ENCODE results near the gene EDN2. TPM values are rescaled to one million over a fixed set of nuclear protein-coding genes. Genes with fewer than 3 reads are reported as not detected.

Gene EDN2
- total RNA-seq, 2 donors from 2014 or later: 0.78 TPM; not detected in 1

DNA sequence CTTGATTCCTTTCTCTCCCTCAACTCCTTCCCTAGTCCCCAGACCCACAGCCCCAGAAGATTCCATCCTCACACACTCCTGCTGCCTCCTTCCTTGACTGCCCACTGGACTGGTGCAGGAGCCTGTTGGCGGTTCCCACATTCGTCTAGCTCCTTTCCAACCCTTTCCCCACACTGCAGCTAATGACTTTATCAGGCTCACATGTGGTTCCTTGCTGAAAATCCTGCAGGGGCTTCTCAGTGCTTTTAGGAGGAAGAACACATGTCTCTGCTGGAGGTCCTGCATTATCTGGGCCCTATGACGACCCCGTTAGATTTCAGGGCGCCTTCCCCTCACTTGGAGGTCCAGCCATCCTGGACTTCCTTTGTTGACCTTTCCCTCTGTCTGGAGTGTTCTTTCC is 50.2 kb downstream of the EDN2 start:
- Histone ChIP-seq H3K27me3 (no peaks in the 10 kb centered on the region), H3K36me3 (no peaks in the 10 kb centered on the region), H3K4me1 (peaks cover 7 to 47% of the 10 kb centered on the region in 2 donors), H3K27ac (no peak overlapping the region), H3K9me3 (no peaks in the 10 kb centered on the region), H3K4me3 (no peak overlapping the region)
- DNase-seq (ENCODE audit: low spot score): no peak
- TF ChIP-seq, protein P1, sequence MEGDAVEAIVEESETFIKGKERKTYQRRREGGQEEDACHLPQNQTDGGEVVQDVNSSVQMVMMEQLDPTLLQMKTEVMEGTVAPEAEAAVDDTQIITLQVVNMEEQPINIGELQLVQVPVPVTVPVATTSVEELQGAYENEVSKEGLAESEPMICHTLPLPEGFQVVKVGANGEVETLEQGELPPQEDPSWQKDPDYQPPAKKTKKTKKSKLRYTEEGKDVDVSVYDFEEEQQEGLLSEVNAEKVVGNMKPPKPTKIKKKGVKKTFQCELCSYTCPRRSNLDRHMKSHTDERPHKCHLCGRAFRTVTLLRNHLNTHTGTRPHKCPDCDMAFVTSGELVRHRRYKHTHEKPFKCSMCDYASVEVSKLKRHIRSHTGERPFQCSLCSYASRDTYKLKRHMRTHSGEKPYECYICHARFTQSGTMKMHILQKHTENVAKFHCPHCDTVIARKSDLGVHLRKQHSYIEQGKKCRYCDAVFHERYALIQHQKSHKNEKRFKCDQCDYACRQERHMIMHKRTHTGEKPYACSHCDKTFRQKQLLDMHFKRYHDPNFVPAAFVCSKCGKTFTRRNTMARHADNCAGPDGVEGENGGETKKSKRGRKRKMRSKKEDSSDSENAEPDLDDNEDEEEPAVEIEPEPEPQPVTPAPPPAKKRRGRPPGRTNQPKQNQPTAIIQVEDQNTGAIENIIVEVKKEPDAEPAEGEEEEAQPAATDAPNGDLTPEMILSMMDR (IDR thresholded peaks at IDR 0.05): no peak

DNA sequence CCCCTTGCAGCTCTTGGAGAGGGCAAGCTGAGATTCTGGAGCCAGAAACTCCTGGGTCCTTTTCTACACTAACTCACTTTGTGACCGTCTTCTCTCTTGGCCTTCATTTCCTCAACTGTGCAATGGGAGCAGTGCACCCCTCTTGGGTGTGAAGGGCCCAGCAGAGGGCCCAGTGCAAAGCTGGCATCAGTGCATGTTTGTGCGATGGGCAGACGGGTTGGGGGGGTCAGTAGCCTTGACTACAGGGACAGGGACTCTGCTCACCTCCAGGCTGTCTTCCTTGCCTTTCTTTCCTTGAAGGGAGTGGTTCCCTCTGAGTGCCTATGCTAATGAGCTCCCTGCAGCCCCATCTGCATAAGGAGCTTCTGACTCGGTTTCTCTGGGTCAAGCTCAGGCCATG is 51.0 kb downstream of the EDN2 start:
- H3K4me1 ChIP-seq: peaks cover 7 to 47% of the 10 kb centered on the region in 2 donors
- TF ChIP-seq, protein P1 (IDR thresholded peaks at IDR 0.05): no peak
- H3K9me3 ChIP-seq: no peaks in the 10 kb centered on the region
- H3K27me3 ChIP-seq: no peaks in the 10 kb centered on the region
- H3K36me3 ChIP-seq: no peaks in the 10 kb centered on the region
- H3K27ac ChIP-seq: peak overlapping the region; percentile 66 to 77
- no peak for DNase-seq (ENCODE audit: low spot score)
- H3K4me3 ChIP-seq: no peak overlapping the region

DNA sequence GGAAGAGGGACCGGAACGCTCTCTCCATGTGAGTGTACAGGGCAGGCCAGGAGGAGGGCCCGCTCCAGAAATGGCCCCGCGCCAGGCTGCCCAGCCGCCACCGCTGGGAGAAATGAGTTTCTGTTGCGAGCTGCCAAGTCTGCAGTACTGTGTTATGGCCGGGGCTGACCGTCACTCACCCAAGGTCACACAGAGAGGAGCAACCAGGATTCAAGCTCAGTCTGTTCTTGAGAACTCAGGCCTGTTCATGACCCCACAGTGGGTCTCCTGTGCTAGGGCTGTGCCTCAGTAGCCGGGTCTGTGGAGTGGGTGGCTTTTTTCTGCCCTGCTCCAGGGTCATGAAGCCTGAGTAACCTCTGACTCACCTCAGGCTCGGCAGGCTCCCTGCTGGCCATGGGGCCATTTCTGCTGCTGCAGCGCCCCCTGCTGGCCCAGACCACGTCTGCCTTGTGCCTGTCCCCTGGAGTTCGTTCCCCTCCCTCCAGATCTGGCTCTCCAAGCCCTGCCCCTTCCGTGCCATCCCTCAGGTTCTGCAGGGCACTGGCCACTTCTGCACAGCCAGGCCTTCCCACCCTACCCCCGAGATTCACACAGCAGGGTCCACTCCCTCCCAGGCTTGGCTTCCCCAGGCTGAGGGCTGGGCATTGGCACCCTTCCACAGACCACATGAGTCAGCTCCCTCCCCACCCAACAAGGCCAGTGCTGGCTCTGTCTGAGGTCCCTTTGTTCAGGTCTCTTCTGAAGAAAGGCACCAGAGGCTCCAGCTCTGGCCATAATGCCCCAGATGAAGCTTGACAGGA is 51.8 kb downstream of the EDN2 start:
- H3K27me3 ChIP-seq: no peaks in the 10 kb centered on the region
- peak overlapping the region; percentile 66 to 77 for H3K27ac ChIP-seq
- no peaks in the 10 kb centered on the region for H3K36me3 ChIP-seq
- H3K9me3 ChIP-seq: no peaks in the 10 kb centered on the region
- no peak overlapping the region for H3K4me3 ChIP-seq
- peaks cover 7 to 47% of the 10 kb centered on the region in 2 donors for H3K4me1 ChIP-seq
- TF ChIP-seq, protein P1 (IDR thresholded peaks at IDR 0.05): peak; percentile 88 to 96
- DNase-seq (ENCODE audit: low spot score): peak; percentile 94

DNA sequence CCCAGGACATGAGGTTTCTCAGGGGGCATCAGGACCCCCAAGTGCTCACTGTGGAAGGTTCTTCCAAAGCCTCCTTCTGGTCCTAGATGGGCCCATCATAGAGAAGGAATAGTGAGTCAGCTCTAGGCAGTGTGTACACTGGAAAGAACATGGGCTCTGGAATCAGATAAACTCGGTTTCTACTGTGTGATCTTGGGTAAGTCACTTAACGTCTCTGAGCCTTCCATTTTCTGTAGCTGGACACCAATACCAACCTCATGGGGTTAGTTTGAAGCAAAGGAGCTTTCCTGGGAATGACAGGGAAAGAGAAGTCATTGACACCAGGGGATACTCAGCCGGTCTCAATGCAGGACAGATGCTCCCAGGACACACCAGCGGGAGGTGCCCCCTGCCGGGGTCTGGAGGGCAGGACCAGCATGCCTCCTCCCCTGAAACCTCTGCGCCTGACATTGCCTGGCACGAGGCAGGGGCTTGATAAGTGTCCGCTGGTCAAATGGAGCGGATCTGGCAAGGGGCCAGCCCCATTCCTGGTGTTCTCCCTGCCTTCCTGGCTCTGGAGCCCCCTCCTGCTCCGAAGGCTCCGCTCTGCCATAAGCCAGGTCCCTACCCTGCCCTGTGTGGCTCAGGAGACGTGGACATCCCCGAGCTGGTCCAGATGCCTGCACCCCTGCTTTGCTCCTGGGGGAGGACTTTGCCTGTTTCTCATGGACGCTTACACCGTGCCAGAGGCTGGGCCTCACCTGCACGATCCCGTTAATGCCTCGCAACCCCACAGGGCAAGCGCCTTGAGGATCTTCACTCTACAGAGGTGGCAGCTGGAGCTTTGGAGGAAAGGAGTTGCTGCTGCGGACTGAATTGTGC is 52.8 kb downstream of the EDN2 start:
- no peaks in the 10 kb centered on the region for H3K27me3 ChIP-seq
- peak overlapping the region; percentile 66 to 77 for H3K27ac ChIP-seq
- H3K4me1 ChIP-seq: peaks cover 7 to 47% of the 10 kb centered on the region in 2 donors
- H3K4me3 ChIP-seq: no peak overlapping the region
- no peaks in the 10 kb centered on the region for H3K36me3 ChIP-seq
- H3K9me3 ChIP-seq: no peaks in the 10 kb centered on the region
- DNase-seq (ENCODE audit: low spot score): no peak
- TF ChIP-seq, protein P1 (IDR thresholded peaks at IDR 0.05): peak in 1 of 2 donors; percentile 13

DNA sequence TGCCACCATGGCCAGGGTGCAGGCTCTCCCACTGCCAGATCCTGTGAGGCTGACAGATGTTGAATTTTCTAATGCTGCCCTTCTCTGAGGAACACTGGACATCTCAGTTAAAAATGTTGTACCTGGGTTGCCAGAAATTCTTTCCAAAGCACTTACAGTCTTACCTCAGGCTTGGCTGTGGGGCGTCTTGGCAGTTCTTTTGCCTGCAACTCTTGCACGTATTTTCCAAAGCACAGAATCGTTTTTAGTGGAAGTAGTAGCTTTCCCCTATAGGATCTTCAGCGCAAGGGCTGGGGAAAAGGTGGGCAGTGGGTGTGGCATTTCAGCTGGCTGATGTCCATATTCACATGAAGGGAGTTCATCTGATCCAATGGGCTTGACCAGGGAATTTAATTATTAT is 53.9 kb downstream of the EDN2 start:
- H3K27ac ChIP-seq: no peak overlapping the region

More for the DNA sequence above, 53.9 kb downstream of the EDN2 start:
- Histone ChIP-seq H3K9me3 (no peaks in the 10 kb centered on the region), H3K36me3 (no peaks in the 10 kb centered on the region), H3K4me3 (no peak overlapping the region), H3K27me3 (no peaks in the 10 kb centered on the region), H3K4me1 (peaks cover 7 to 35% of the 10 kb centered on the region in 2 donors)
- DNase-seq (ENCODE audit: low spot score): no peak
- TF ChIP-seq, protein P1 (IDR thresholded peaks at IDR 0.05): no peak

Measured in right atrium auricular region (tissue), 2 donors.